Renal pelvis (tissue), 4 donors: Measurements from ENCODE around the gene CTIF. TPM values are rescaled to one million over a fixed set of nuclear protein-coding genes. Genes with fewer than 3 reads are reported as not detected.

Source experiments
- DNase-seq: peaks from one replicate; pipeline ENCODE4 v3.0.0-alpha.2; 2013
- polyA plus RNA-seq, 3 donors: library from polyadenylated mRNA; unstranded; fragments of 120-200 nt; gene quantifications; one replicate each; pipeline ENCODE4 v1.2.1, GENCODE V29; 2013; ENCODE audit not compliant: insufficient read length in 3 of 3

The CTIF gene
- polyA plus RNA-seq, 3 donors: 21.1 to 23.7 (median 22.9) TPM

- DNase-seq: peak; percentile 62
Observed at GRCh38 chr18:48771641-48772375, 233.0 kb downstream of the CTIF start.

DNA sequence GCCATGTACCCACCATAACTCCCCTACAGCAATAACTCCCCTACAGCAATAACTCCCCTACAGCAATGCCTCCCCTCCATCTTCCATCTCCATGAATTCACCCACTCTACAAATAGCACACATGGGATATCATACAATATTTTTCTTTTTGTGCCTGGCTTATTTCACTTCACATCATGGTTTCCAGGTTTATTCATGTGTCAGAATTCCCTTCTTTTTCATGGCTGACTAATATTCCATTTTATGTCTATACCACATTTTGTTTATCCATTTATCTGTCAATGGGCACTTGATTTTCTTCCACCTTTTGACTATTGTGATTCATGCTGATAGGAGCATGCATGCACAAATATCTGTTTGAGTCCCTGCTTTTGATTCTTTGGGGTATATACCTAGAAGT lies 233.6 kb downstream of the CTIF start:
- DNase-seq: no peak

DNA sequence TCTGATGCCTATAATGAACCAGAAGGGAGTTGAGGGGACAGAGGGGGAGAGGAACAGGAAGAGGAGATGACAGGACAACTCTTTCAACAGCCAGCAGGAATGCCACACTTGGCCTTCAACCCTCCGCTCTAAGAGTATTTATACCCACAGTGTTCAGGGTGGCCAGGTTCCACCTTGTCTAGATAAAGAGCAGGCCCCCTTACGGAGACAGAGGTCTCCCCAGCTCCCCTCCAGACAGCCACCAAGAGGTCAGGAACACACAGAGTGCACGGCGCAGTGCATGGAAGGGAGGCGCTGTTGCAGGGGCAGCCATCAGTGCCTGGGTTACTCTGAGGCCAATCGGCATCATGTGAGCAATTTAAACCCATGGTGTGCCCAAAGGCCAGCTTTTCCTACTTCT lies 235.0 kb downstream of the CTIF start:
- DNase-seq: no peak

- DNase-seq: no peak
Observed at GRCh38 chr18:48774941-48775340, 236.1 kb downstream of the CTIF start.

DNA sequence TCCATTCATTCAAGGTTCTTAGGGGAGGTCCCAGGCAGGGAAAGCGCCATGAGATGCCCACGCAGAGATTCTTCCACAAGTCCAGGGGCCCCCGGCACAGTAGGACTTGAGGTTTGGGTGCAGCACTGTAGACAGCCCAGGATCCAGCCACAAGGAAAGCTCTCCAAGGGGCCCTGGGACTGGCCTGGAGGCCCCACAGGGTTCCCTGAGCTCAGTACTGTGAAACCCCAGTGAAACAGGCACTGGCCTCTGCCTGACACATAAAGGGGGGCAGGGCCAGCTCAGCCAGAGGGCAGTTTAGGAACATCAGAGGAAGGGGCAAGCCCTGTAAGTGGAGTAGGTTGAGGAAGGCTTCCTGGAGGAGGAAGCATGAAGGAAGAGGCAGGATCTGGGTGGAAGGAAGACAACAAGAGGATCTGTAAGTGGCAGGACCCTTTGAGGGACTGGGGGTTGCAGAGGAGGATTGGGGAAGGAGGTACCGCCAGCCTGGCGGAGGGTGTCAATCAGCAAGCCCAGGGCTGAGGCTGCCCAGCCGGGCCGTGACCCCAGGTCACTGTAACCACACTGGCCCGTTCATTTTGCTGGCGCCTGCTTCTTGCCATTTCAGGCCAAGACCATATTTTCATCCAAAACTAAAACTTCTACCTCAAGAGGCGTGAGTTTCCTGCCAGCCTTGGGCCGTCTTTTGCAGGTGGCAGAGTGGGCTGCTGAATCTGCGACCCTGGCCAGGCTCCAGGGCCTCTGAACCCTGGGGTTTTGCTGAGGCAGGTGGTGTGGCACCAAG lies 236.7 kb downstream of the CTIF start:
- DNase-seq: no peak

DNA sequence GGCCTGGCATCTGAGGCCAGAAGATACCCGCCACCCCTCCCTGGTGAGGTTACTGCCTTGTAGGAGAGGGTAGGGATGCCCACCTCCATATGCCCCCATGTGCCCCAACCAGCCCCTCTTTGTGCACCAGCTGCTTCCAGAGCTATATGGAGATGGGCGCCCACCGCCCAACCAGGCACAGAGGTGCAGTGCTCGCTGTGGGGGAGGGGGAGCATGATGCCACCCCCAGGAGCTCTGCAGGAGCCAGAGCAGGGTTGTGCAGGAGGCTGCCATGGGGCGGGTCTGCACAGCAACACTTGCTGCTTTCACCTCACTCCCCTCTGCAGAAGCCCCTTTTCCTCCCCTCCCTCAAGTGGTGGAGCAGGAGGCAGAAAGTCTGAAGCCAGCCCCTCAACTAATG lies 237.3 kb downstream of the CTIF start:
- DNase-seq: no peak

GRCh38 chr18:48776641-48777025 lies 237.8 kb downstream of the CTIF start:
- DNase-seq: no peak

DNA sequence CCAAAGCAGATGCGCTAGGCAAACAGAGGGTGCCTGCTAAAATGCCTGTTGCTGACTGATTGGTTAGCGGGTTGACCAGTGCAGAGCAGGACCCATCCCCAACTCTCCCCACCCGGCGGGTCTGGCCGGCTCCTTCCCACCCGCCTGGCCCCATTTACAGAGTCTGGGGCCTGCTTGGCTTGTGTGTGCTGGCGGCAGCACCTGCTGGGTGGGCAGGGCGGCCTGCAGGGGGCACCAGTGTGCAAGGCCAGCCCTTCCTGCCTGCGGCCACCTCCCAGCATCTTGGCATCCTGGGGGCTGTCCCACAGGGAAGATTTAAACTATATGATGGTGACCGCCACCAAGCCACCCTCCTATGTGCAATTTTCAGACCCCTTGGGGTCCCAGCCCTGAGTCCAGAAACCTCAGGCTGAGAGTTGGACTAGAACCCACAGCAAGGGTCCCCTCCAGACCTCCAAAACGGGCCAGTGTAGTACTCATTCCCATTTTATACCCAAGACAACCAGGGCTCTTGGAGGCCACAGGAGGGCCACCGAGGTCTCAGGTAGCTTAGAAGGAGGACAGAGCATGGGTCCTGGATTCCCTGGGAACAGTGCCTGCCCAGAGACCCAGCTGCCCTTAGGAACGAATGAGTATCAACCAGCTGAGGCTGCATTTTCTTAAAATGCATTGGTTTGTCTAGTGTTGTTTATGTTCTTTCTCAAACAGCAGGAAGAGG lies 238.4 kb downstream of the CTIF start:
- peak; percentile 57 for DNase-seq

- DNase-seq: no peak
Observed at GRCh38 chr18:48777744-48778116, 238.9 kb downstream of the CTIF start.

- no peak for DNase-seq
Observed at GRCh38 chr18:48778344-48779011, 239.6 kb downstream of the CTIF start.

- DNase-seq: no peak
Observed at GRCh38 chr18:48779462-48779861, 240.6 kb downstream of the CTIF start.

GRCh38 chr18:48780201-48780912 lies 241.5 kb downstream of the CTIF start:
- peak; percentile 85 for DNase-seq

DNA sequence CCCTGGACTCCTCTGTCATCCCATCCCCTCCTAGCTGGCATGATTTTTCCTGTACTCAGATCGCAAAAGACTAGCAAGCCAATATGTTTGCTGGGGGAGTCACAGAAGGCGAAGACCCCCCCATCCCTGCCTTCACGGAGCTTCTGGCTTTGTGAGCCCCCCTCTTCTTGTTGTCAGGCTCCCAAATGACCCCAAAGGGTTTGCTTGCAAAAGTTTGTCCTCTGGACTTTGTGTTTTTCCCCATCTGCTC lies 242.0 kb downstream of the CTIF start:
- no peak for DNase-seq

- peak; percentile 89 for DNase-seq
Observed at GRCh38 chr18:48781163-48781987, 242.5 kb downstream of the CTIF start.

DNA sequence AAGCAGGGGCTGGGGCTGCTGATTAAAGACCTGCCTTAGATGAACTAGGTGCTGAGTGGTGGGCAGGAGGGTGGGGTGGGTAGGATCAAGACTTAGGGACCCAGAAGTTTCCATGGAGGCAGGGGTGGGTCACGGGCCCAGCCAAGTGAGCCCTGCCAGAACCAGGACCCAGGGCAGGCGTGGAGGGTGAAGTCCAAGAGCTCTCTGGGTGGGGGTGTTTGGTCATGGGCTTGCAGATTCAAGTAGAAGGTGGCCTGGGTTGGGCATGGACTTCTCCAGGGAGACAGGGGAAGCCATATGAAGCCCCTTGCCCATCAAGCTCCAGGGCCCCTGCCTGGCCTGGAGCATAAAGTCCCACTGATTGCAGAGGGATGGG lies 243.1 kb downstream of the CTIF start:
- DNase-seq: no peak

DNA sequence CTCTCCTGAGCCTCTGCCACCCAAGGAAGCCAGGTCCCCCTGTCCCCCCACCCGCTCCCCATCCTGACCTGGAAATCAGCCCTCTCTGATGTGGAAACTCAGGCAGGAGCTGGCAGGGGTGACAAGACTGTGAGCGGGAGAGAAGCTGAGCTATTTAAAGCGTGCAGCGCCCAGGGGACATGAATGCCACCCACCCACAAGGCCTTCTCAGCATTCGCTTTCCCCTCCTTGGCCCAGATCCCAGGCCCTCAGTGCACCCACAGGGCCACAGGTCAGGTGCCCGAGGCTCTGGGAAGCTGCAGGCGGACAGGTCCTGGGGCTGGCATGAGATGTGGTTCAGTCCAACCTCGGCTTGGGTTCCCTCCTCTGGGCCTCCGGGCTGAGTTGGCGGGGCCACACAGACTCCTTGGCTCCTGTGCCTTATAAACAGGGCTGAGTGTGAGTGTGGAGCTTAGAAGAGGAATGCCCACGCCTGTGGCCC lies 243.6 kb downstream of the CTIF start:
- no peak for DNase-seq

DNA sequence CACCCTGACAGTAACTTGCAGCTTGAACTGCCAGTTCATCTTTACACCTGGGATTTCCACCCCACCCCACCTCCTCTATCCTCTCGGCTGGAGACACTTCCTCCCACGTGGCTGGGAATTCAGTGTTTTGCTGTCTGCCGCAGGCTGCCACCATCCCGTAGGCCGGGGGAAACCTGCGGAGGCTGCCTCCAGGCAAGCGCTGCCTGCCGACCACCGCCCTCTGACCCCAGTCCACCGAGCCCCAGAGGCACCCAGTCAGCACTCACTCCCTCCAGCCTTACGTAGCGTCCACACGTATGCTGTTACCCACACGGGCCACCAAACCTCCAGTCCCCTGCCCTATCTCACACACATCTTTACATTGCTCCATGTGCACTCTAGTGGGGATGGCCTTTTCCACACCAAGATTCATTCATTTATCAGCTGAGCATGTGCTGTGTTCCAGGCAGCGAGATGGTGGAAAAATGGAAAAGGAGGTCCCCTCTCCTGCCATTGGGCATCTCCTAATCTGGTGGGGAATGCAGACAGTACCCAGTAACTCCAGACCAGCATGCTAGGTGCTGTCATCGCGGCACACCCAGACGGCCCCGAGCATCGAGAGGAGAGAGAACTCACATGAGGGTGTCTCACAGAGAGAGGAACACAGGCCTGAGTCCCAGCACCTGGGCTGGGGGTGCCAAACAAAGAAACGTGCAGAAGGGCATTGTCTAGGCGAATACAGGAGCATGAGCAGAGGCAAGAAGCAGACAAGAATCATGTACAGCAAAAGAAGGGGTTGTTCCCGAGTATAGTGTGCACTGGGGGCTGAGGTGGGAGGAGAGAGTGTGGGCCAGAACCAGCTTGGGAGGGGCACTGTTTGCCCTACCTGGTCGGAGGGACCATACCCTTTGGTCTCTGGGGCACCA lies 245.0 kb downstream of the CTIF start:
- no peak for DNase-seq

DNA sequence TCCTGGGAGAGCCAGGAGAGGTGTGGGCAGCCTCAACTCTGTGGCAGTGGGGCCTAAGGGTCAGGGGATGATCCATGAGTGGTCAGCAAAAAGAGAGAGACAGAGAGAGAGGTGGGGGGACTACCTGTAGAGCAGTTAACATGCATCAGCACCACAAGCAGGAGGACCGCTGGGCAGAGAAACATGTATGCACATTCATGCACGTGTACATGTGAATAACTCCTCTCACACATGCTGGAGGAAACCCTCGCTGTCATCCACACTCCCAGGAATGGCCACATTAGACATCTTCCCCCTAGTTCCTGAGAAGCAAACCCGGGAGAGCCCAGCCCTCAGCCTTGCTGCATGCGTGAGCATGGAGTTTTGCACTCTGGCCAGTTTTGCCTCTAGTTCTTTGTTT lies 245.8 kb downstream of the CTIF start:
- DNase-seq: no peak

GRCh38 chr18:48785091-48785614 lies 246.3 kb downstream of the CTIF start:
- DNase-seq: no peak
